D341Med (cell line): ENCODE measurements around the gene CDCA7.
"Not testable (repeated sequence)": the region's sequence is repeated elsewhere in the genome, so short reads cannot be mapped to it uniquely, and the experiment has no call there.

Source experiments
- DNase-seq: peaks from one replicate; pipeline ENCODE4 v3.0.0; 2012; ENCODE audit warnings: low spot score

CDCA7 gene

GRCh38 chr2:173354582-173355131, at the start of gene CDCA7:
TSS of gene CDCA7 (plus strand) at chr2:173354872. CDS start at chr2:173354964, 92 bp downstream.
- DNase-seq: peak; percentile 96

DNA sequence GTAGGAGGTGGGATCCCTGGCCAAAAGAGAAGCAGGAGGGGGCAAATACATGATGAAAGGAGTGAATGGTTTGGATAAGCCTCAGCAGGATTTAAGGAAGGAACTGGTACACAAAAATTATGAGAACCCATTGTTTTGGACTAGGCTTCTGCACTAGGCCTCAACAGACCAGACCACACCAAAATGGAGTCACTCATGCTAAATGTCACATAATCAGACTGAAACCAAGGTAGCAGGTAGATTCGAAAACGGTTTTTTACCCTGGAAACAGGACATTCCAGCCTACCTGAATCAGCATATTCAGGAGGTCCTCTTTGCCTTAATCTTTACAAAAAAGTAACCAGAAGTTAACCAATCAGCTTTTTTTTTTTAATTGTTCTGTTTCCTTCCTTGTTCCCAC, 49.4 kb upstream of the CDCA7 start:
- DNase-seq: no peak

GRCh38 chr2:173307293-173307692, 47.4 kb upstream of the CDCA7 start:
- DNase-seq: no peak

GRCh38 chr2:173309370-173309769, 45.3 kb upstream of the CDCA7 start:
- DNase-seq: not testable (repeated sequence)

GRCh38 chr2:173311844-173312606, 42.6 kb upstream of the CDCA7 start:
- no peak for DNase-seq

DNA sequence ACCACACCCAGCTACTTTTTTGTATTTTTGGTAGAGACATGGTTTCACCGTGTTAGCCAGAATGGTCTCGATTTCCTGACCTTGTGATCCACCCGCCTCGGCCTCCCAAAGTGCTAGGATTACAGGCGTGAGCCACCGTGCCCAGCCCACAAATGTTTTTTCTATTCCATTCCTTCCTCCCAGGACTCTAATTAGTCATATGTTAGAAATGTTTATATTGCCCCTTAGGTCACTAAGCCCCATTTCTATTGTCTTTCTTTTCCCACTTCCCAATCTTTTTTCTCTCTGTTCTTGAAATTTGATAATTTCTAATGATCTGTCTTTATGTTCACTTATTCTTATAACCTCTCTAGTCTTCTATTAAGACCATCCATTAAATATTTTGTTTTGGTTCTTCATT, 31.3 kb upstream of the CDCA7 start:
- no peak for DNase-seq

DNA sequence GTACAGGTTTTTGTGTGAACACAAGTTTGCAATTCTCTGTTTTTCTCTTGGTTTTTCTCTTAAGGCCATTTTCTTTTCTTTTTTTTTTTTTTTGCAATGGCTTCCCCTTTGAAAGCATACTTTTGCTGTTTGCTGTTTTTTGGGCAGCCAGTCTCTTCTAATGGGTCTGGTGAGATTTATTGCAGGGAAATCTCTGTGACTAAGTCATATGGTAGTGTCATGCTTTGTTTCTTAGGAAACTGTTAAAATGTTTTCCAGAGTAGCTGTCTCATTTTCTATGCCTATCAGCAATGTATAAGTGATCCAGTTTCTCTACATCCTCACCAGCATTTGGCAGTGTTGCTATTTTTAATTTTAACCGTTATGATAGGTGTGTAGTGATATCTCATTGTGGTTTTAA, 27.9 kb upstream of the CDCA7 start:
- no peak for DNase-seq

DNA sequence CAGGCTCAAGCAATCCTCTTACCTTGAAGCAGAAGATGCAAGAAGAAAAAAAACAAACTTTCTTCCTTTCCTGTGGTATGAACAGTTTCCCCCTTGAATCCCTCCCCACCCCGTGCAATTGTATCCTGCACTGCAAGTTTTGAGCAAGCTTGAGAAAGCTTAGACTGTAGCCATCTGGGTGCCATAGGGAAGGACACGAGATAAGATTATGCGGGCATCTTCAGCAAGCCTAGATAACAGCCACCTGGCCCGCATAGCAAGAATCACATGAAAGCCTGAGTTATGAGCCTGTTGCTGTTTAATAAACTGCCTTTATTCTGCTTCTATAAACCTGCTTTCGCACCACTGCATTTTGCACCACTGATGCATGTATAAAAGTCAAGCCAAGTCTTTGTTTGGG, 27.3 kb upstream of the CDCA7 start:
- DNase-seq: no peak

DNA sequence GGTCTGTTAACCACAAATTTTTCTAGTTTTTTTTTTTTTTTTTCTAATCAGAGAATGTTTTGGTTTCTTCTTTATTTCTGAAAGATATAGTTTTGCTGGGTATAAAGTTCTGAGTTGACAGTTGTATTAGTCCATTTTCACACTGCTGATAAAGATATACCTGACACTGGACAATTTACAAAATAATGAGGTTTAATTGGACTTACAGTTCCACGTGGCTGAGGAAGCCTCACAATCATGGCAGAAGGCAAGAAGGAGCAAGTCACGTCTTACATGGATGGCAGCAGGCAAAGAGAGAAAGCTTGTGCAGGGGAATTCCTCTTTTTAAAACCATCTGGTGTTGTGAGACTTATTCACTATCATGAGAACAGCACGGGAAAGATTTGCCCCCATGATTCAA, 21.7 kb upstream of the CDCA7 start:
- not testable (repeated sequence) for DNase-seq

DNA sequence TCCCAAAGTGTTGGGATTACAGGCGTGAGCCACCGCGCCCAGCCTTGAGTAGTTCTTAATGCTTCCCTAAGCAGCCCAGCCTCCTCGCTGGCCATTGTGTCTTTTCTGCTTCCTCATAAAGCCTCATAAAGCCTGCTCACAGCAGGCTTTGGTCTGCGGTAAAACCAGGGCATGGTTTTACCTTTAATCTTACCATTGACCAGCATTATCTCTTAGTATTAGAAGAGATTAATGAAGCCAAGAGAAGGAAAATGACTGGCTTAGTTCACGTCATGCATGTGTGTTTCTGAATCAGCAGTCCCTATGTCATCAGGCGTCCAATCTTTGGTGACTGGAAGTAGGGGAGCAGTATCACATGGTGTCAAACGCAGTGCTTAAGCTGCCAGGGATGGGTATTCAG, 14.9 kb upstream of the CDCA7 start:
- DNase-seq: no peak

- no peak for DNase-seq
Measured at GRCh38 chr2:173343921-173344320, 10.8 kb upstream of the CDCA7 start.

DNA sequence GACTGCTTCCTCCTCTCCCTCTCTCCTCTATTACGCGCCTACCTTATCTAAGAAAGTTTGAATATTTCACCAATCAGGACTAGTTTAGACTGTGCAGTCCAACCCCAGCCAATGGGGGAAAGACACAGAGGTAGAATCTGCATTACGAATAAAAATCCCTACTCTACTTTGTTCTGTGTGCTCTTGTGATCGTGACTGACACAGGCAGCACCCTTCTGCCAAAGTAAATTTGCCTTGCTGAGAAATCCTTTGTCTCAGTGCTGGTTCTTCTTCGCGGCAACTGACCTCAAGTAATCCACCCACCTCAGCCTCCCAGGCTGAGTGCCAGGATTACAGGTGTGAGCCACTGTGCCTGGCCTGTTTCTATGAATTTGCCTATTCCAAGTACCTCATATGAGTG, 8.6 kb upstream of the CDCA7 start:
- DNase-seq: no peak

DNA sequence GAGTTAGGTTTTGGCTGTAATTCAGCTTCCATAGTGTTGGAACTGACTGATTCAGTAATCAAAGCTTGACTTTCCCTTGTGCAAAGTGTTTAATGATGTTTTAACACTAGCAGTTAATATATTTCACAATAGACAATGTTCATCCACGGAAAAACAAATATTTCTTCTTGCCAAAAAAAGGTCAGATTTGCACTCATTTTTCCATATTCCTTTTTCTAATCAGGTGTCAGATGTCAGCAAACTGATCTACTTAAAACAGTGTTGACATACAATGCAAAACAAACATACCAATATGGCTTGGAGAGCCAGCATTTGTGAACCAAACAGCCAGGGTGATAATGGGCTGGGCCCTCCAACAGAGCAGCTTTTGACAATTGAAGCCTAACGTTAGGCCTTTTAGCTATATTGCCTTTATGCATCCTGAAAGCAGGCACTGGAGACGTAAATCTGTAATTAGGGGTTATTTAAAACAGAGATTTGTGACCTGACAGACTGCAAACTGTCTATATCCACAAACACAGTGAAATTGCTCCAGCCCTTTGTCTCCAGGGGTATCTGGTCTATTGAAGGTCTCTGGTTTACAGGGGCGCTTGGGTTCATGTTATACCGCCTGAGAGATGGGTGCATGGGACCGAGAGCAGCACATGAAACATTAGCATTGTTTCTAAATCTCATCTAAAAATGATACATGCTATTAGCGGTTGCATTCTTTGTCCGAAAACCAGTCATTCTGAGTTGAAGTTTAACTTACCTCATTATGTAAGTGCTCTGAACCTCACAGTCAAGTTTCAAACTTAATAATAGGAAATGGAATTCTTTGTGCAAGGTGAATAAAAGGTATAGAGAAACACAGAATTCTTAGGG, 7.1 kb upstream of the CDCA7 start:
- DNase-seq: no peak

DNA sequence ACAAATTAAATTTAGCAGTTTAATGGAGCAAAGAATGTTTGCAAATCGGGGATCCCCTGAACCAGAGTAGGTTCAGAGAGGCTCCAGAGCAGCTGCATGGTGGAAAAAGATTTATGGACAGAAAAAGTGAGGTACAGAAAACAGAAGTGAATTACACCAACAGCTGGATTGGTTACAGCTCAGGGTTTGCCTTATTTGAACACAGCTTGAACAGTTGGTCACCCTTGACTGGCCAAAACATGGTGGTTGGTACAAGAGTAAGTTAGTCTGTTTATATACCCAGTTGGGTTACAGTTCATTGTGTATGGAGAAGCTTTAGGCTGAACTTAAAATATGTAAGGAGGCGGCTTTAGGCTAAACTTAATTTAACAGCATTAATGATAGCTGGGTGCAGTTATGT, 5.4 kb upstream of the CDCA7 start:
- DNase-seq: no peak

- no peak for DNase-seq
Measured at GRCh38 chr2:173350383-173350782, 4.3 kb upstream of the CDCA7 start.

- no peak for DNase-seq
Measured at GRCh38 chr2:173351879-173352278, 2.8 kb upstream of the CDCA7 start.

GRCh38 chr2:173353556-173353955, 1.1 kb upstream of the CDCA7 start:
- no peak for DNase-seq

GRCh38 chr2:173354073-173354581, 545 bp upstream of the CDCA7 start:
- DNase-seq: peak; percentile 78

- DNase-seq: peak; percentile 67
Measured at GRCh38 chr2:173355132-173355865, 627 bp downstream of the CDCA7 start.

- DNase-seq: peak; percentile 57
Measured at GRCh38 chr2:173355866-173356508, 1.3 kb downstream of the CDCA7 start.

DNA sequence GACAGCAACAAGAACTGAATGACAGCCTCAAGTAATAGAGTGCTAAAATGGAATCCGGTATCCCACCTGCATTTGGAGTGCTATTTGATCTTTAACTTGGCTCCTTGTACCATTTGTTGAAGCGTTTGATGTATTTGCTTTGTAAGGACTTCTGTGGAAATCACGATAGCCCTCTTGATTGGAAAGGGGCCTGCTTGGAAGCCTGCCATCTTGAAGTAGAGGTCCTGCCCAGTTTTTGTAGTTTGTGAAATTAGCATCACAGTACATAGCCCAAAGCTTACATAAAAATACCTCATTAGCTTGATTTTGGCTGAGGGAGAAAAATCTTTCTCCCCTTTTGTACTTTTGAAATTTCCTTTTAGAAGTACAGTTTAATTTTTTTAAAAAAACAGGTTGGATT, 2.7 kb downstream of the CDCA7 start:
- DNase-seq: no peak

DNA sequence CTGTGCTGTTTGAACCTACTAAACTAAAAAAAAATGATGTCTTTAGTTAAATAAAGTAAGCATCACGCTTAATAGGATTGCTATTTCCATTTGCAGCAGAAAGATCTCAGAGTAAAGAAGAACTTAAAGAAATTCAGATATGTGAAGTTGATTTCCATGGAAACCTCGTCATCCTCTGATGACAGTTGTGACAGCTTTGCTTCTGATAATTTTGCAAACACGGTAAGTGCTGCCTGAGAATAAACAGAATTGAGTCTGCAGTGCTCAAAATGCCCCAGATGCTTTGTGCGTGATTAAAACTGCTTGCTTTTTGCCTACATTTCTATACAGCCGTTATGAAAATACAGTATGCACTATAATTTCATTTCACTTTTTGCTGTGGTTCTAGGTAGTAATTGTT, 3.9 kb downstream of the CDCA7 start:
- no peak for DNase-seq
